SK-N-SH (cell line): Measurements from ENCODE around the gene GPS2. TPM values are rescaled to one million over a fixed set of nuclear protein-coding genes. Genes with fewer than 3 reads are reported as not detected.

Source experiments
- CTCF ChIA-PET: fragments of 300-600, 350-600 bp; formaldehyde crosslinking; extraction: SDS; loops from one replicate; lab custom pipeline; 2021; lab: Yijun Ruan, JAX
- POLR2A ChIA-PET: fragments of 350-600 bp; sonication (Branson Sonifier 250); formaldehyde crosslinking; extraction: SDS; loops from one replicate; lab custom pipeline; 2020; ENCODE audit warnings: antibody characterized with exemption, inconsistent platforms; lab: Yijun Ruan, JAX
- DNase-seq: peaks from one replicate; pipeline ENCODE4 v3.0.0; 2012
- H2AFZ ChIP-seq: fragments of 200-600 bp; sonication (generic); 2 replicates; pipeline ENCODE4 v1.8.1; 2016; ENCODE audit warnings: antibody characterized with exemption, mild to moderate bottlenecking, low read depth
- H3F3A ChIP-seq: fragments of 200-600 bp; sonication (generic); replicated peaks from 2 replicates; pipeline ENCODE3; 2016; ENCODE audit warnings: antibody characterized with exemption, mild to moderate bottlenecking; ENCODE audit not compliant: insufficient read depth
- H3K27ac ChIP-seq, 2 experiments: fragments of 200-500 bp in 1 of 2; fragments of 200-600 bp in 1 of 2; sonication (Bioruptor generic) in 1 of 2; sonication (generic), shearing (Covaris generic) in 1 of 2; 2 replicates each; pipeline versions ENCODE4 v1.5.1 to v1.6.1; 2014 to 2016; ENCODE audit warnings: low read depth in 2 of 2, inconsistent platforms in 1 of 2, low read length in 1 of 2, mild to moderate bottlenecking in 1 of 2, mixed read lengths in 1 of 2
- H3K27me3 ChIP-seq: fragments of 200-600 bp; sonication (generic), shearing (Covaris generic); 2 replicates; pipeline ENCODE4 v1.6.1; 2016; ENCODE audit warnings: mixed run types; ENCODE audit not compliant: insufficient read depth
- H3K36me3 ChIP-seq, 2 experiments: fragments of 200-500 bp in 1 of 2; fragments of 200-600 bp in 1 of 2; sonication (Bioruptor generic) in 1 of 2; sonication (generic) in 1 of 2; replicated peaks in 1 of 2; 2 replicates each; pipeline versions ENCODE3 to v1.5.1; 2014 to 2016; ENCODE audit warnings: low read length in 1 of 2, mild to moderate bottlenecking in 1 of 2; ENCODE audit not compliant: insufficient read depth in 2 of 2, control insufficient read depth in 1 of 2
- H3K4me1 ChIP-seq, 2 experiments: fragments of 200-500 bp in 1 of 2; fragments of 200-600 bp in 1 of 2; sonication (Bioruptor generic) in 1 of 2; sonication (generic), shearing (Covaris generic) in 1 of 2; 2 replicates each; pipeline versions ENCODE4 v1.5.1 to v1.6.1; 2014 to 2016; ENCODE audit warnings: low read depth in 1 of 2, low read length in 1 of 2, mixed run types in 1 of 2; ENCODE audit not compliant: insufficient read depth in 2 of 2, control insufficient read depth in 1 of 2
- H3K4me2 ChIP-seq: fragments of 200-600 bp; sonication (generic), shearing (Covaris generic); 2 replicates; pipeline ENCODE4 v1.6.1; 2017; ENCODE audit warnings: mixed run types
- H3K4me3 ChIP-seq, 2 experiments: fragments of 200-500 bp in 1 of 2; fragments of 200-600 bp in 1 of 2; sonication (Bioruptor generic) in 1 of 2; sonication (generic), shearing (Covaris generic) in 1 of 2; 2 replicates each; pipeline versions ENCODE4 v1.5.1 to v1.8.1; 2014 to 2016; ENCODE audit warnings: low read depth in 2 of 2, inconsistent platforms in 1 of 2, low read length in 1 of 2, mild to moderate bottlenecking in 1 of 2, mixed read lengths in 1 of 2, moderate library complexity in 1 of 2
- H3K79me2 ChIP-seq: fragments of 200-600 bp; sonication (generic); 2 replicates; pipeline ENCODE4 v1.8.1; 2017; ENCODE audit warnings: mild to moderate bottlenecking; ENCODE audit not compliant: insufficient read depth
- H3K9ac ChIP-seq: fragments of 200-600 bp; sonication (generic); 2 replicates; pipeline ENCODE4 v1.6.1; 2017; ENCODE audit warnings: mixed run types
- H3K9me2 ChIP-seq: fragments of 200-600 bp; sonication (generic); 2 replicates; pipeline ENCODE4 v1.6.1; 2017; ENCODE audit warnings: mixed run types
- H3K9me3 ChIP-seq: fragments of 200-600 bp; sonication (generic); 2 replicates; pipeline ENCODE4 v1.6.1; 2017; ENCODE audit warnings: mixed run types, mild to moderate bottlenecking, moderate library complexity
- H4K20me1 ChIP-seq: fragments of 200-600 bp; sonication (generic); 2 replicates; pipeline ENCODE4 v1.6.1; 2017; ENCODE audit warnings: mild to moderate bottlenecking, mixed run types; ENCODE audit not compliant: insufficient read depth
- CHD2 ChIP-seq: fragments of 150-350 bp; IDR thresholded peaks from 2 replicates; pipeline ENCODE4 v1.6.1; 2018; ENCODE audit warnings: low read length; ENCODE audit not compliant: partially characterized antibody
- CTCF ChIP-seq: fragments of 200-600 bp; sonication (generic); IDR thresholded peaks from 2 replicates; pipeline ENCODE4 v1.6.1; 2017; ENCODE audit warnings: antibody characterized with exemption, mild to moderate bottlenecking, moderate library complexity
- EP300 ChIP-seq, 2 experiments: IDR thresholded peaks; 2 replicates each; pipeline versions ENCODE4 v1.4.0 to v1.6.1; 2012; ENCODE audit warnings: borderline replicate concordance in 1 of 2, low read depth in 1 of 2, low read length in 1 of 2
- FOXM1 ChIP-seq: IDR thresholded peaks from 2 replicates; pipeline ENCODE4 v1.4.0; 2012; ENCODE audit warnings: low read depth, mild to moderate bottlenecking
- GABPA ChIP-seq: IDR thresholded peaks from 2 replicates; pipeline ENCODE4 v1.4.0; 2012; ENCODE audit warnings: low read depth, mild to moderate bottlenecking
- GATA2 ChIP-seq: sonication (generic); formaldehyde crosslinking; IDR thresholded peaks from 2 replicates; pipeline ENCODE4 v1.5.0; 2020; ENCODE audit warnings: mild to moderate bottlenecking, missing genetic modification reagents
- JUND ChIP-seq: IDR thresholded peaks from 2 replicates; pipeline ENCODE4 v1.4.0; 2012
- MXI1 ChIP-seq: IDR thresholded peaks from 2 replicates; pipeline ENCODE4 v1.6.1; 2012; ENCODE audit warnings: mild to moderate bottlenecking, low read depth, low read length, improper control_type of control experiment
- NFIC ChIP-seq: IDR thresholded peaks from 2 replicates; pipeline ENCODE4 v1.4.0; 2012; ENCODE audit warnings: borderline replicate concordance
- NRF1 ChIP-seq: IDR thresholded peaks from 2 replicates; pipeline ENCODE4 v1.6.1; 2012; ENCODE audit warnings: low read depth, mild to moderate bottlenecking, low read length
- POLR2AphosphoS5 ChIP-seq: IDR thresholded peaks from 2 replicates; pipeline ENCODE4 v1.6.1; 2012; ENCODE audit warnings: low read depth, low read length
- RAD21 ChIP-seq: IDR thresholded peaks from 2 replicates; pipeline ENCODE4 v1.6.1; 2012; ENCODE audit warnings: mild to moderate bottlenecking, low read length
- REST ChIP-seq: IDR thresholded peaks from 2 replicates; pipeline ENCODE4 v1.6.1; 2012; ENCODE audit warnings: mild to moderate bottlenecking, low read depth, low read length, moderate library complexity
- SMC3 ChIP-seq: IDR thresholded peaks from 2 replicates; pipeline ENCODE4 v1.6.1; 2012; ENCODE audit warnings: low read depth, low read length, improper control_type of control experiment
- TEAD4 ChIP-seq: IDR thresholded peaks from 2 replicates; pipeline ENCODE4 v1.4.0; 2012; ENCODE audit warnings: mild to moderate bottlenecking, borderline replicate concordance; ENCODE audit not compliant: insufficient read depth
- USF1 ChIP-seq: IDR thresholded peaks from 2 replicates; pipeline ENCODE4 v1.4.0; 2012; ENCODE audit warnings: low read depth, borderline replicate concordance
- USF2 ChIP-seq: fragments of 150-350 bp; IDR thresholded peaks from 2 replicates; pipeline ENCODE4 v1.6.1; 2017; ENCODE audit warnings: antibody characterized with exemption, low read length, low read depth, borderline replicate concordance
- WGBS: methylation state at CpG from one replicate; pipeline ENCODE4 v1.1.6; 2017; ENCODE audit warnings: low lambda C conversion rate; 5-methylcytosine and 5-hydroxymethylcytosine counted together
- polyA plus RNA-seq, 3 experiments: library from polyadenylated mRNA; depleted of rRNA; stranded (reverse); fragments of >200 nt; gene quantifications; 2 replicates each; pipeline ENCODE4 v1.2.3, GENCODE V29; 2012

The GPS2 gene
- polyA plus RNA-seq, 1 of the 3 experiments (the other 2 are of a cell fraction): 102 TPM

GRCh38 chr17:7330638-7331015 is 15.5 kb upstream of the GPS2 start:
- peaks cover 3 to 13% of the 10 kb centered on the region in 2 experiments; a peak in 2 of 4 replicates for H3K4me1 ChIP-seq
- no peaks in the 10 kb centered on the region for H4K20me1 ChIP-seq
- H3K9me2 ChIP-seq: no peaks in the 10 kb centered on the region
- no peak for DNase-seq
- CTCF ChIA-PET: interaction anchor here (0.6 to 2.3 kb wide), 4 partner anchors 8 to 22 kb away, joined by 3 to 8 read pairs (median 4); partner anchors contain the start of gene KCTD11
- H3K4me3 ChIP-seq: peak overlapping the region; percentile 69 to 93
- peak overlapping the region; percentile 75 for H2AFZ ChIP-seq
- H3K4me2 ChIP-seq: peak overlapping the region; percentile 86
- TF ChIP-seq NRF1: no peak
- TF ChIP-seq GABPA: no peak
- no peak for TF ChIP-seq REST
- no peak for TF ChIP-seq NFIC
- no peak for TF ChIP-seq RAD21
- TF ChIP-seq MXI1: no peak
- no peak for TF ChIP-seq JUND
- no peak for TF ChIP-seq FOXM1
- no peak for TF ChIP-seq CHD2
- TF ChIP-seq EP300 (IDR thresholded peaks at IDR 0.05; ENCODE audit: borderline replicate concordance in 1 of 2, low read depth in 1 of 2, low read length in 1 of 2): no peak
- TF ChIP-seq USF1: no peak
- no peak for TF ChIP-seq GATA2
- H3K79me2 ChIP-seq: peaks cover 17% of the 10 kb centered on the region; the same call in 1 of the 2 replicates
- 37% methylated on average over 8 of the region's 13 CpGs for WGBS
- peak overlapping the region; percentile 79 to 92; a peak in 3 of 4 replicates for H3K27ac ChIP-seq
- H3K9ac ChIP-seq: peak overlapping the region; percentile 65
- POLR2A ChIA-PET: interaction anchor here (0.6 to 2.1 kb wide), 2 partner anchors 10 to 14 kb away, joined by 3 to 8 read pairs; no protein-coding TSS in a partner anchor
- H3F3A ChIP-seq: no peaks in the 10 kb centered on the region
- no peaks in the 10 kb centered on the region; the same call in 1 of the 2 replicates for H3K27me3 ChIP-seq
- no peaks in the 10 kb centered on the region for H3K9me3 ChIP-seq
- H3K36me3 ChIP-seq: peaks cover 0 to 11% of the 10 kb centered on the region in 2 experiments

- under 1% methylated on average over 15 of the region's 34 CpGs for WGBS
- H3K9me2 ChIP-seq: no peaks in the 10 kb centered on the region
- CTCF ChIA-PET: interaction anchor here (0.6 to 2.3 kb wide), 9 partner anchors 8 to 284 kb away, joined by 3 to 8 read pairs (median 4); partner anchors contain the start of gene KCTD11
- H3F3A ChIP-seq: no peaks in the 10 kb centered on the region
- no peaks in the 10 kb centered on the region for H3K9me3 ChIP-seq
- H3K9ac ChIP-seq: peak overlapping the region; percentile 65
- no peaks in the 10 kb centered on the region; the same call in 1 of the 2 replicates for H3K27me3 ChIP-seq
- H2AFZ ChIP-seq: peak overlapping the region; percentile 75
- H3K36me3 ChIP-seq: peaks cover 0 to 16% of the 10 kb centered on the region in 2 experiments
- H4K20me1 ChIP-seq: no peaks in the 10 kb centered on the region
- peak overlapping the region; percentile 69 to 93 for H3K4me3 ChIP-seq
- TF ChIP-seq SMC3: no peak
- peak; percentile 35; the same call in 1 of the 2 replicates for TF ChIP-seq POLR2AphosphoS5
- no peak for TF ChIP-seq TEAD4
- no peak for TF ChIP-seq RAD21
- TF ChIP-seq USF2: no peak
- no peak for TF ChIP-seq FOXM1
- no peak for TF ChIP-seq CTCF
- no peak for TF ChIP-seq GATA2
- H3K4me1 ChIP-seq: peaks cover 3 to 13% of the 10 kb centered on the region in 2 experiments; a peak in 2 of 4 replicates
- H3K79me2 ChIP-seq: peaks cover 17% of the 10 kb centered on the region; the same call in 1 of the 2 replicates
- H3K4me2 ChIP-seq: peak overlapping the region; percentile 86
- POLR2A ChIA-PET: interaction anchor here (0.6 to 2.3 kb wide), 15 partner anchors 10 to 357 kb away, joined by 3 to 11 read pairs (median 3); partner anchors contain the start of genes ACADVL, DLG4, DVL2 and GPS2
- peak overlapping the region; percentile 79 to 92 for H3K27ac ChIP-seq
- peak; percentile 94 for DNase-seq
Observed at GRCh38 chr17:7329997-7330637, 15.0 kb upstream of the GPS2 start.
